OCI-LY7 (cell line): ENCODE data around the gene LZTS3. TPM values are rescaled to one million over a fixed set of nuclear protein-coding genes. Genes with fewer than 3 reads are reported as not detected.

Experiments used
- BruUV-seq: library from RNA; stranded (reverse); fragments of 400-500 nt; replicated peaks from 2 replicates; lab custom pipeline; 2021; lab: Mats Ljungman, UMichigan
- CTCF ChIA-PET: fragments of 300-600 bp; sonication (Branson Sonifier 250); formaldehyde crosslinking; loops from one replicate; lab custom pipeline; 2022; ENCODE audit warnings: antibody characterized with exemption; ENCODE audit not compliant: unreplicated experiment; lab: Charles Lee
- POLR2A ChIA-PET: fragments of 300-600 bp; sonication (Branson Sonifier 250); formaldehyde crosslinking; loops from one replicate; lab custom pipeline; 2022; ENCODE audit warnings: antibody characterized with exemption; lab: Charles Lee
- DNase-seq: peaks from one replicate; pipeline ENCODE4 v3.0.0-alpha.2; 2015; ENCODE audit warnings: low spot score
- H2AFZ ChIP-seq: fragments of 200-600 bp; sonication (generic), shearing (Covaris generic); 2 replicates; pipeline ENCODE4 v1.6.1; 2014; ENCODE audit warnings: mild to moderate bottlenecking, antibody characterized with exemption, low read length, moderate library complexity
- H3K27ac ChIP-seq: fragments of 200-600 bp; sonication (generic); 2 replicates; pipeline ENCODE4 v1.5.1; 2014; ENCODE audit warnings: mixed run types, low read depth, mild to moderate bottlenecking, moderate library complexity, low read length, inconsistent platforms; ENCODE audit not compliant: poor library complexity, severe bottlenecking
- H3K36me3 ChIP-seq: fragments of 200-600 bp; sonication (generic); 2 replicates; pipeline ENCODE4 v1.6.1; 2014; ENCODE audit warnings: mild to moderate bottlenecking, antibody characterized with exemption, low read length, moderate library complexity, mixed read lengths; ENCODE audit not compliant: insufficient read depth
- H3K4me1 ChIP-seq: fragments of 200-600 bp; sonication (generic); 2 replicates; pipeline ENCODE4 v1.5.1; 2014; ENCODE audit warnings: mild to moderate bottlenecking, low read length; ENCODE audit not compliant: insufficient read depth, poor library complexity, severe bottlenecking
- H3K4me2 ChIP-seq: fragments of 200-600 bp; sonication (generic); 2 replicates; pipeline ENCODE4 v1.6.1; 2014; ENCODE audit warnings: mild to moderate bottlenecking, low read length
- H3K4me3 ChIP-seq: fragments of 200-600 bp; sonication (generic); 2 replicates; pipeline ENCODE4 v1.5.1; 2014; ENCODE audit warnings: mild to moderate bottlenecking, low read depth, low read length; ENCODE audit not compliant: poor library complexity, severe bottlenecking
- H3K79me2 ChIP-seq: fragments of 200-600 bp; sonication (generic); 2 replicates; pipeline ENCODE4 v1.6.1; 2016; ENCODE audit warnings: low read depth, mild to moderate bottlenecking, low read length, moderate library complexity, mixed read lengths; ENCODE audit not compliant: insufficient read depth
- H3K9me2 ChIP-seq: fragments of 200-600 bp; sonication (generic); 2 replicates; pipeline ENCODE4 v1.6.1; 2016; ENCODE audit warnings: mild to moderate bottlenecking, low read length, mixed read lengths; ENCODE audit not compliant: insufficient read depth
- H3K9me3 ChIP-seq: fragments of 200-600 bp; sonication (generic); 2 replicates; pipeline ENCODE4 v1.6.1; 2014; ENCODE audit warnings: mild to moderate bottlenecking, mixed run types, low read length, mixed read lengths
- H4K20me1 ChIP-seq: fragments of 200-600 bp; sonication (generic); 2 replicates; pipeline ENCODE4 v1.6.1; 2014; ENCODE audit warnings: mild to moderate bottlenecking, antibody characterized with exemption, low read length, moderate library complexity, mixed read lengths; ENCODE audit not compliant: insufficient read depth
- CTCF ChIP-seq: fragments of 200-600 bp; sonication (generic); conservative IDR thresholded peaks from 2 replicates; pipeline ENCODE4 v1.5.1; 2014; ENCODE audit warnings: mild to moderate bottlenecking, antibody characterized with exemption, low read length, moderate library complexity, mixed read lengths
- EZH2phosphoT487 ChIP-seq: fragments of 200-600 bp; sonication (generic); IDR thresholded peaks from 2 replicates; pipeline ENCODE4 v1.6.1; 2018; ENCODE audit warnings: low read depth, borderline replicate concordance, mild to moderate bottlenecking, mixed run types, antibody characterized with exemption, low read length, moderate library complexity, mixed read lengths
- intact Hi-C: fragments of 100-400 bp; cut with micrococcal nuclease; formaldehyde crosslinking; loops from one replicate; pipeline ENCODE4 v1.10.0; 2022; ENCODE audit not compliant: unreplicated experiment
- total RNA-seq, 2 experiments: library from RNA; depleted of rRNA in 1 of 2; stranded (reverse); fragments of >200 nt in 1 of 2; shearing (Covaris generic) in 1 of 2; gene quantifications; 2 replicates each; pipeline ENCODE4 v1.2.3, GENCODE V29; 2014 to 2022

LZTS3 gene
- total RNA-seq, 2 experiments from 2014 or later = 4.7 to 5.0 TPM

GRCh38 chr20:3164763-3165410, 8.5 kb downstream of the LZTS3 start:
- Histone ChIP-seq H3K9me3 (no peaks in the 10 kb centered on the region), H3K4me3 (no peak overlapping the region), H4K20me1 (no peaks in the 10 kb centered on the region), H3K36me3 (no peaks in the 10 kb centered on the region), H3K4me2 (no peak overlapping the region), H2AFZ (no peak overlapping the region), H3K27ac (no peak overlapping the region), H3K9me2 (no peaks in the 10 kb centered on the region), H3K4me1 (peaks cover 16% of the 10 kb centered on the region), H3K79me2 (peaks cover 6% of the 10 kb centered on the region; the same call in 1 of the 2 replicates)
- intact Hi-C loops = no loop called here
- TF ChIP-seq CTCF = no peak
- no peak for TF ChIP-seq EZH2phosphoT487
- no peak for DNase-seq
- POLR2A ChIA-PET = no interaction called here
- CTCF ChIA-PET = no interaction called here
- no TSS peak for BruUV-seq

- ChIA-PET POLR2A (no interaction called here), CTCF (no interaction called here)
- Histone ChIP-seq H3K36me3 (peaks cover 3% of the 10 kb centered on the region), H3K27ac (no peak overlapping the region), H3K9me3 (no peaks in the 10 kb centered on the region), H2AFZ (no peak overlapping the region), H3K9me2 (no peaks in the 10 kb centered on the region), H3K4me2 (no peak overlapping the region), H4K20me1 (0 out of 2 replicates have a peak, but pooled peaks cover under 1% of the 10 kb centered on the region), H3K79me2 (peaks cover 9% of the 10 kb centered on the region), H3K4me1 (peaks cover 16% of the 10 kb centered on the region), H3K4me3 (no peak overlapping the region)
- intact Hi-C loops = no loop called here
- TF ChIP-seq EZH2phosphoT487 (no peak), CTCF (no peak)
- no TSS peak for BruUV-seq
- no peak for DNase-seq
Measured at GRCh38 chr20:3164043-3164762, 9.1 kb downstream of the LZTS3 start.
